Stimulated activated CD4-positive, alpha-beta T cell treated with anti-CD3 and anti-CD28 coated beads, Interleukin-15, amount 100 ng/mL, for 24 hours (primary cell): ENCODE measurements around the gene PHTF2.

ENCODE experiments used
- DNase-seq: peaks from one replicate; pipeline ENCODE4 v3.0.0-alpha.2; 2020

The PHTF2 gene

GRCh38 chr7:77796109-77796508, 2.5 kb upstream of the PHTF2 start:
- no peak for DNase-seq

GRCh38 chr7:77796960-77797359, 1.6 kb upstream of the PHTF2 start:
- no peak for DNase-seq

- no peak for DNase-seq
These were observed 709 bp upstream of the PHTF2 start for GRCh38 chr7:77797734-77798393.

- peak; percentile 40 for DNase-seq
These were observed 748 bp downstream of the PHTF2 start for GRCh38 chr7:77799078-77799964.

- peak; percentile 27 for DNase-seq
These were observed 1.6 kb downstream of the PHTF2 start for GRCh38 chr7:77800158-77800557.

- DNase-seq: no peak
These were observed 2.2 kb downstream of the PHTF2 start for GRCh38 chr7:77800730-77801129.

GRCh38 chr7:77802557-77803405, 4.2 kb downstream of the PHTF2 start:
- no peak for DNase-seq

GRCh38 chr7:77806425-77806824, 7.9 kb downstream of the PHTF2 start:
- DNase-seq: no peak

- DNase-seq: no peak
These were observed 9.9 kb downstream of the PHTF2 start for GRCh38 chr7:77808517-77808916.

GRCh38 chr7:77811516-77812289, 13.1 kb downstream of the PHTF2 start:
- DNase-seq: no peak

GRCh38 chr7:77812290-77812685, 13.7 kb downstream of the PHTF2 start:
- DNase-seq: no peak

GRCh38 chr7:77813180-77813579, 14.6 kb downstream of the PHTF2 start:
- no peak for DNase-seq

GRCh38 chr7:77819021-77819420, 20.4 kb downstream of the PHTF2 start:
- no peak for DNase-seq

- no peak for DNase-seq
These were observed 22.4 kb downstream of the PHTF2 start for GRCh38 chr7:77820967-77821366.

GRCh38 chr7:77822269-77822668, 23.7 kb downstream of the PHTF2 start:
- no peak for DNase-seq

GRCh38 chr7:77823787-77824186, 25.2 kb downstream of the PHTF2 start:
- no peak for DNase-seq

- DNase-seq: no peak
These were observed 26.1 kb downstream of the PHTF2 start for GRCh38 chr7:77824636-77825035.

GRCh38 chr7:77825131-77825530, 26.6 kb downstream of the PHTF2 start:
- no peak for DNase-seq

- no peak for DNase-seq
These were observed 27.7 kb downstream of the PHTF2 start for GRCh38 chr7:77826300-77826699.

GRCh38 chr7:77827999-77828398, 29.4 kb downstream of the PHTF2 start:
- no peak for DNase-seq

GRCh38 chr7:77830649-77831355, 32.2 kb downstream of the PHTF2 start:
- no peak for DNase-seq

- DNase-seq: peak; percentile 56
These were observed 32.9 kb downstream of the PHTF2 start for GRCh38 chr7:77831481-77831880.
